Keratinocyte (primary cell): ENCODE results near the gene DEGS2.

Source experiments
- CTCF ChIP-seq, 3 experiments: IDR thresholded peaks in 1 of 3; conservative IDR thresholded peaks in 1 of 3; optimal IDR thresholded peaks in 1 of 3; 2 replicates in 2 of 3; 3 replicates in 1 of 3; pipeline versions ENCODE3 to v1.5.1; 2011; ENCODE audit warnings: low read length in 3 of 3, mild to moderate bottlenecking in 3 of 3, moderate library complexity in 2 of 3, control low read depth in 1 of 3, inconsistent platforms in 1 of 3; ENCODE audit not compliant: insufficient read depth in 2 of 3; ENCODE audit errors: extremely low read depth in 1 of 3
- EZH2 ChIP-seq: IDR thresholded peaks from one replicate; pipeline ENCODE4 v1.6.1; 2012; ENCODE audit warnings: inconsistent platforms, mild to moderate bottlenecking, low read length, moderate library complexity

- TF ChIP-seq CTCF (optimal IDR thresholded peaks at IDR 0.05 in 1 of 3, IDR thresholded peaks at IDR 0.05 in 1 of 3, conservative IDR thresholded peaks at IDR 0.05 in 1 of 3; ENCODE audit: extremely low read depth in 1 of 3, insufficient read depth in 2 of 3, low read length in 3 of 3) (no peak), EZH2 (no peak)
Observed at GRCh38 chr14:100132161-100132902, 27.1 kb downstream of the DEGS2 start.
